ENCODE data around the gene DGUOK.

The DGUOK gene

DNA sequence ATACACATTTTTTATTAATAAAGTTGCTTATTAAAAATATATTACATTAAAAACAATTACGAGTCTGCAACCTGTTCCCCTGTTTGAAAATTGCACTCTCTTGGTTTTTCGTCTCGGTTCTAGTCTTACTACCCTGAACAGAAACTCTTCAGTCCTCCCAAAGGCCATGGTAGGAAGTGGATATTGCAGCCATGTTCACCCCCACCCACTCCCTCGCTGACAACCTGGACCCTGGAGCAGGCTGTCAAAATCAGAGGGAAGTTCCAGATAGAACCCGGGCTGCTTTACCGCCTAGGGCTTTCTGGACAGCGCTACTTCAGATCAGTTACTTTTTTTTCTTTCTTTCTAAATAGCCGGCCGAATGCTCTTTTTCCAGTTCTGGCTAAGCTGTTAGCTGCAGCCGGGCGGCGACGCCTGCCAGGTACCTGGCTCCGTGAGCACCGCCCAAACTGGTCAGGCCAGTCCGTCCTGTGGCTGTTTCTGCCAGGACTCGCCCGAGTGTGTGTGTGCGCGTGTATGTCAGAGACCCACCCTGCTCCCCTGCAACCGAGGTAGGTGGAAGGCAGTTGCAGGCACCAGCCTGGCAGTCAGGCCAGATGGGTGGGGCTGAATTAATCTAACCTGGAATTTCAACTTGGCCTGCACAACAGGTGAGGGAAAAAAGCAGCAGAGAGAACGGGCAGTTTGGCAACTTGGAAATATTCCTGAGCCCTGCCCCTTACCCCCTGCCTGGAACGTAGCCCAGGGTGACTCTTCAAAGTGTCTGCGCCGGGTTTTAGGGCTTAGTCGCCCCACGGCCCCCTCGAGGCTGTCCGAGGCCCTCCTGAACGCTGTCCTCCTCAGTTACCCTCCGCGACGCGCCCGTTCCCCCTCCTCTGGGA, 56.9 kb downstream of the DGUOK start:
- no peak for DNase-seq

DNA sequence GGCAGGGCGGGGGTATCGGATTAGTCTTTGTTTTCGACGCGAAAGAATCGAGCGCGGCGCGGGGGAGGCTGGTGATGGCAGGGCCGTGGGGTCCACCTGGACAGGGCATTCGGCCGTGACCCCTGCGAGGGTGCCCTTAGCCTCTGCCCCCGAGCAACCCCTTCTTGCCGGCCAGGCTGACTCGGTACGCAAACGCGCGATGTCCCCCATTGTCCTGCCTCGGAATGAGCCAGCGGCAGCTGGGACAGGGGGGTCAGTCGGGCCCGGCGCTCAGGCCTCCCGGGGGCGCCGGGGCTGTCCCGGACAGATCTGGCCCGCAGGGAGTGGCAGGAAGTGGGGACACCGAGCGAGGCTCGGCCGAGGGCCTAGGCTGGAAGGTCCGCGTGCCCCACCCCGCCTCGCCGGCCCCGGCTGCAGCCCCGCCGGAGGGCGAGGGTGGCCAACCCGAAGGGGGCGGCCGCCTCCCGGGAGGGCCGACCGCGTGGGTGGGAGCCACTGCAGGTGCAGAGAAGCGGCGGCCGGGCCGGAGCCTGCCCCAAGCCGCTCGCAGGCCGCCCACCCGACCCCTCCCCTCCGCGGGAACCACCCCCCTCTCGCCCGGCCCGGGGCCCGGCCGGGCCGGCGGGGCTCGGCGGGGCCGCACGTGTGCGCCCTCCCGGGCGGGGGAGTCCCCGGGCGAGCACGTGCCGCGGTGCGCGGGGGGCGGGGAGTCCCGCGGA, 57.7 kb downstream of the DGUOK start, which contains the start of gene TET3:
TET3 (plus strand) TSS at position 708 of the 719 bp plus-strand sequence. CDS start 1,494 bp downstream, outside the sequence.
- no peak for DNase-seq

GRCh38 chr2:73984922-73985307, 58.2 kb downstream of the DGUOK start:
- no peak for DNase-seq

DNA sequence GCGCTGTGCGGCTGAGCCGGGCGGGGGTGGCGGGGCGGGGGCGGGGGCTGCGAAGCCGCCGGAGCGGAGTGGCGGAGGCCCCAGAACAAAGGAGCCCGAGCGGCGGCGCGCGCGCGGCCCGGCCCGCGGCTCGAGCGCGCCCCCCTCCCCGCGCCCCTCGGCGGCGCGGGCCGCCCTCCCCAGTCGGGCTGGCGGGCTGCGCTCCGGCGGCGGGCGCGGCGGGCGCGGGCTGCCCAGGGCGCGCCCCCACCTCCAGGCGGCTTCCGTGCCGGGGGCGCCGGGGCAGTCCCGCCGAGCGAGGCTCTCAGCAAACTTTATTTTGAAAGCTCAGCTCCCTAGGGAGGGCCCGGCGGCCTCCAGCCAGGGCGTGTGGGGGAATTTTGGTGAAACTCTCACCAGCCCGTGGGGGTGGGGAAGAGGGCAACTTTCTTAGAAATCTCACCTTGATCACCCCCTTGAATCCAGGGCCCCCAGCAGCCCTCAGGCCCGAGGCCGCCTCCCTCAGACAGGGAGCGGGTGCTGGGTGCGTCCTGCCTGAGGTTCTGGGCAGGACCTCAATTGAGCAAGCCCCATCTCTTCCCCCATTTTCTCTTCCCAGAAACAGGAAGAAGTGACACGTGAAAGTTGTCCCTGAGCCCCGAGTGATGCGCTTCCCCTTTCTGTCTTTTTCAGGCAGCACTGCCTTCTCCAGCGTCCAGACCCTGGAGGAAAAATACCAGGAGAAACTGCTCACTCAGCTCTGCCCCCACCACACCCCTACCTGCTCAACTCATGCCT, 58.8 kb downstream of the DGUOK start:
- peak; percentile 88 for DNase-seq

GRCh38 chr2:73986085-73986681, 59.5 kb downstream of the DGUOK start:
- DNase-seq = no peak

DNA sequence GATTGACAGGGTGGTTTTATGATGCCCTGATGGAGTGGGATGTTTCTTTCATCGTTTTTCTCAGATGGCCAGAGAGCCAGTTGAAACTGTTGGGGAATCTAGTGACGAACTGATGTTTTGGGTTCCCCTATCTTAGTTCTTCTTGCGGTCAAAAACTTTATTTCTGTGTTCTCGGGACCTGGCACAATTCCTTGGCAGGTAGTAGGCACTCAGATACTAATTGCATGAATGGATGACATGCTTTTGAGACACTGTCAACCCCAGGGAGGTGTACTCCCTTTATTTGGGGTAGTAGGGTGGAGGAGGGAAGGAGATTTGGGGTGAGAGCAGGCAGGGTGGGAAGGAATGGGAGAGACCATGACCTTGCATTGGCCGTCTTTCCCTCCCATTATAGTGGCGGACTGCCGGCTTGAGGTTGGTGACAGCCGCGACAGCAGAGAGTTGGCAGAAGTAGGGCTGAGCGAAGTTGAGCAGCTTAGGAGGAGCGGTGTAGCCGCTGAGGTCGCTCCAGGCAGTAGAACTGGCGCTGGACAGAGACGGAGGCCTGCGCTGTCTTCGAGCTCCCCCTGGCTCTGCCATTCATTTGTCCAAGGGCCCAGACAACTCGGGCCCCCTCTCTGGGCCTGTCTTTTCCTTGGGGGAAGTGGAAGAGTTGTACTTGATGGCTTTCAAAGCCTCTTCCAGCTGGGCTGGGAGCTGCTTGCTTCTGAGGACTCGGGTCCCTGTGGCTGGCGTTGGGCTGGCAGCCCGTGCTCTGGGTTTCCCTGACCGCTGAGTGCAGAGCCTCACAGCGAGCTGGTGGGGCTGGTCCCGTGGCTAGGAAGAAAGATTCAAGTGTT, 60.6 kb downstream of the DGUOK start:
- DNase-seq = no peak

GRCh38 chr2:73987948-73988700, 61.4 kb downstream of the DGUOK start:
- DNase-seq = no peak

GRCh38 chr2:73989972-73990371, 63.3 kb downstream of the DGUOK start:
- no peak for DNase-seq

- DNase-seq = no peak
These were observed 63.9 kb downstream of the DGUOK start for GRCh38 chr2:73990531-73990930.

DNA sequence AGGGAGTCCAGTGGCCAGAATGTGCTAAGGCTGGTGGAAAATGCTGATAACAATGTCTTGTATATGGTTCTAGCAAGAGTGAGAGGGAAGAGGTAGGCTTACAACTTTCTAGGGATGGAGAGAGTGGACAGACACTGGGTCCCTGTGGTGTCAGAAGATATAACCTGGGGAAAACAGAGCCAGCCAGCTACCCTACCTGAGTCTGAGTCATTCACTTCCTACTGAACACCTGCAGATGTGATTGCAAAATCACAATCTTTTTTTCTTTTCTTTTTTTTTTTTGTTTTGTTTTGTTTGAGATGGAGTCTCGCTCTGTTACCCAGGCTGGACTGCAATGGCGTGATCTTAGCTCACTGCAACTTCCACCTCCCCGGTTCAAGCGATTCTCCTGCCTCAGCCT, 65.4 kb downstream of the DGUOK start:
- no peak for DNase-seq

- DNase-seq = no peak
These were observed 66.7 kb downstream of the DGUOK start for GRCh38 chr2:73993376-73993775.

DNA sequence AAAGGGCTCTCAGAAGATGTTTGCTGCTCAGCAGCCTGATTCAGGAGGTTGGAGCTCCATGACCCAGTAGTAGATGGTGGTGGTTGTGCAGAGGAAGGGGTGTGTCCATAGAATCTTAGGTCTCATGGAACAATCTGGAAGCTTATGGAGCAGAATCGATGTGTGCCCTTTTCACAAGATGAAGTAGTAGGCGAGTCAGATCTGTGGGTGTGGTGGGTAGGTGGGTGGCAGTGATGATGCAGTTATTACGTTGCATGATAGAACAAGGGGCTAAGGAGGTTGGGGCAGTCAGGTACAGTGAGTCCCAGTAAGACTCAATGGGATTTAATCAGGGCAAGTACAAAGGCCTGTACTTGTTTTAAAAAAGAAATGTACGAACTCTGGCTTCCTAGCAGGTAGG, 67.1 kb downstream of the DGUOK start:
- no peak for DNase-seq

DNA sequence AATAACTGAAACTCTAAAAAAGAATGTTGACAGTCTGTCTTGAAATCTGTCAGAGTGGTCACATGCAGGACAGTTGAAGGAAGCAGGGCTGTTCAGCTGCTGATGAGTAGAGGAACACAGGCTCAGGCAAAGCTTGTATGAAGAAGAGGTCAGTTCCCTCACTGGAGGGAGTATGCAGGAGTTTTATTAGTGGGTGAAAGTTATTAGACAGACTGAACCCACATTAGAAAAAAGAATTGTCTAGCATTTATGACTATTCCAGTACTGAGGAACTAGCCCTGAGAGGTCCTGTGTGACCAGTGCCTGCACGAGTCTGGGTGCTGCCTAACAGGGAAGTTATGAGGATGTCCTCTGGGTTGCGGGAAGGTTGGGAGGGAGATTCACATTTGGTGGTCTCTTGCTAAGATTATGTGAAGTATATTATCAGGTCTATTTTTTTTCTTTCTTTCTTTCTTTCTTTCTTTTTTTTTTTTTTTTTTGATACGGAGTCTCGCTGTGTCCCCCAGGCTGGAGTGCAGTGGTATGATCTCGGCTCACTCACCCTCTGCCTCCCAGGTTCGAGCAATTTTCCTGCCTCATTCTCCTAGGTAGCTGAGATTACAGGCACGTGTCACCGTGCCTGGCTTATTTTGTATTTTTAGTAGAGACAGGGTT, 67.6 kb downstream of the DGUOK start:
- DNase-seq = no peak

GRCh38 chr2:73995810-73996209, 69.1 kb downstream of the DGUOK start:
- no peak for DNase-seq

- DNase-seq = no peak
These were observed 71.1 kb downstream of the DGUOK start for GRCh38 chr2:73997813-73998212.

DNA sequence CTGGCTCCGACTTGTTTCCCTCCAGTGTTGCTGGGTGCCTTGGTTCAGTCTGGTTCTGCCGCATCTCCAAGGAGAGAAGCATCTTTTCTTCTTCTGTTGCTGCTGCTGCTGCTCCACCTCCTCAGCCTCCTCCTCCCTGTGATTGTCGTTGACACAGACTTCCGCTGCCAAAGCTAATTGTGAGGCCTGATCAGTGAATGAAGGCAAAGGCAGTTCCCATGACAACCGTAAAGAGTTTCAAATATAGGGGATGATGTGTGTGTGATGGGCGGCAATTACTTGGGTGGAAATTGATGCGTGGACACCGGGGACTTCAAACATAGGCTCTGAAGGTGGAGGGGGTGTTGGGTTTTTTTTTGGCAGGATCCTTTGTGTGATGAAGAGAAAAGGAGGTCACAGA, 71.8 kb downstream of the DGUOK start:
- no peak for DNase-seq

- no peak for DNase-seq
These were observed 72.3 kb downstream of the DGUOK start for GRCh38 chr2:73998933-73999332.

GRCh38 chr2:73999881-74000597, 73.4 kb downstream of the DGUOK start:
- DNase-seq = no peak

DNA sequence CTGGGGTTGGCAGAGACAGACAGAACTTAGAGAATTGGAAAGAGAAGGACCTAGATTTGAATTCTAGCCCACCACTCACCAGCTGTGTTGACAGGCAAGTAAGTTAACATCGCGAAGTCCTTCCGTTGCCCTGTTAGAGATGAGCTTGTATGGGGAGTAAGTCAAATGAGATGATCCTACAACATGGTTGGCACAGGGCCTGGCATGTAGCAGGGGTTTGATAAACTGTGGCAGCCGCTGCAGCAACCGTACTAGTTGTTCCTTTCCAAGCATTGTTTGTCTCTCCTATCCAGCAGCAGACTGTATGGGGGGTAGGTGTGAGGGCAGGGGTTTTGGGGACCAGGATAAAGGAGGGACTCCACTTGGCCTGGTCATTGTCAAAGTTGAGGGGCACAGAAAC, 74.0 kb downstream of the DGUOK start:
- DNase-seq = no peak

DNA sequence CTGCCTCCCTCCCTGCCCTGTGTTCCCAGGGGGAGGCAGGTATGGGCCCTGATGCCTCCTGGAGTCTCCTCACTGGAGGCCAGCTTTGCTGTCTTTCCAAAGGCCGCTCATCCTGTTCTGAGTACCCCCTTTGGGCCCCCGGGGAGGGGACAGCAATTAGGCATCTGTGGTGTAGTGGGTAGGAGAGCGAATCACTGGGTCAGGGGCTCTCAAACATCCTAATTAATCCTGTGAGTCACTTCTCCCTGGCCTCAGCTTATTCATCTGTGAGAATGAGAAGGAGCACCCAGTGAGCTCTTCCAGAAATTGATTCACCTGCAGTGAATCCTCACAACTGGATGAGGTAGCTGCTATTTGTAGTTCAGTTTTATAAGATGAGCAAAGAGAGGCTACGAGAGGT, 74.4 kb downstream of the DGUOK start:
- DNase-seq = no peak

All from GF-D8 (cell line).